GM21367 (cell line): ENCODE data around the gene MYBPC2.
"Not testable (repeated sequence)": the region's sequence is repeated elsewhere in the genome, so short reads cannot be mapped to it uniquely, and the experiment has no call there.

ENCODE experiments used
- ATAC-seq: cut with Tn5 transposase; IDR thresholded peaks from one replicate; pipeline ENCODE4 v1.9.1; 2021; ENCODE audit not compliant: unreplicated experiment

Gene MYBPC2

GRCh38 chr19:50457300-50457699 is 24.6 kb downstream of the MYBPC2 start:
- ATAC-seq: no peak

- ATAC-seq: no peak
Observed at GRCh38 chr19:50458396-50459066, 25.8 kb downstream of the MYBPC2 start.

GRCh38 chr19:50459067-50459456 is 26.4 kb downstream of the MYBPC2 start:
- ATAC-seq: no peak

GRCh38 chr19:50459638-50460037 is 26.9 kb downstream of the MYBPC2 start:
- no peak for ATAC-seq

- ATAC-seq: no peak
Observed at GRCh38 chr19:50460161-50460765, 27.6 kb downstream of the MYBPC2 start.

- no peak for ATAC-seq
Observed at GRCh38 chr19:50461066-50461875, 28.6 kb downstream of the MYBPC2 start.

GRCh38 chr19:50462970-50463369 is 30.3 kb downstream of the MYBPC2 start:
- ATAC-seq: no peak

GRCh38 chr19:50464348-50464747 is 31.7 kb downstream of the MYBPC2 start:
- ATAC-seq: no peak

- no peak for ATAC-seq
Observed at GRCh38 chr19:50465000-50465399, 32.3 kb downstream of the MYBPC2 start.

- ATAC-seq: no peak
Observed at GRCh38 chr19:50465986-50466705, 33.5 kb downstream of the MYBPC2 start.

GRCh38 chr19:50466706-50467039 is 34.0 kb downstream of the MYBPC2 start:
- no peak for ATAC-seq

- no peak for ATAC-seq
Observed at GRCh38 chr19:50467566-50467965, 34.9 kb downstream of the MYBPC2 start.

- no peak for ATAC-seq
Observed at GRCh38 chr19:50468818-50469217, 36.1 kb downstream of the MYBPC2 start.

GRCh38 chr19:50473336-50473735 is 40.6 kb downstream of the MYBPC2 start:
- ATAC-seq: not testable (repeated sequence)

- ATAC-seq: no peak
Observed at GRCh38 chr19:50475101-50475568, 42.4 kb downstream of the MYBPC2 start.

GRCh38 chr19:50475736-50476223 is 43.1 kb downstream of the MYBPC2 start:
- no peak for ATAC-seq

- ATAC-seq: peak; percentile 57
Observed at GRCh38 chr19:50476224-50476906, 43.7 kb downstream of the MYBPC2 start, which contains the start of the genes EMC10 and GARIN5A. Gene EMC10 (plus strand): TSS chr19:50476507. CDS start chr19:50476545, 38 bp downstream. Gene GARIN5A (minus strand): TSS chr19:50476848. CDS start chr19:50476388, 460 bp downstream.

GRCh38 chr19:50476907-50477238 is 44.2 kb downstream of the MYBPC2 start:
- ATAC-seq: no peak

GRCh38 chr19:50477751-50478515 is 45.2 kb downstream of the MYBPC2 start:
- ATAC-seq: no peak
